ENCODE measurements around the gene TNRC6C.
"Not testable (repeated sequence)": the region's sequence is repeated elsewhere in the genome, so short reads cannot be mapped to it uniquely, and the experiment has no call there.

Gene TNRC6C

DNA sequence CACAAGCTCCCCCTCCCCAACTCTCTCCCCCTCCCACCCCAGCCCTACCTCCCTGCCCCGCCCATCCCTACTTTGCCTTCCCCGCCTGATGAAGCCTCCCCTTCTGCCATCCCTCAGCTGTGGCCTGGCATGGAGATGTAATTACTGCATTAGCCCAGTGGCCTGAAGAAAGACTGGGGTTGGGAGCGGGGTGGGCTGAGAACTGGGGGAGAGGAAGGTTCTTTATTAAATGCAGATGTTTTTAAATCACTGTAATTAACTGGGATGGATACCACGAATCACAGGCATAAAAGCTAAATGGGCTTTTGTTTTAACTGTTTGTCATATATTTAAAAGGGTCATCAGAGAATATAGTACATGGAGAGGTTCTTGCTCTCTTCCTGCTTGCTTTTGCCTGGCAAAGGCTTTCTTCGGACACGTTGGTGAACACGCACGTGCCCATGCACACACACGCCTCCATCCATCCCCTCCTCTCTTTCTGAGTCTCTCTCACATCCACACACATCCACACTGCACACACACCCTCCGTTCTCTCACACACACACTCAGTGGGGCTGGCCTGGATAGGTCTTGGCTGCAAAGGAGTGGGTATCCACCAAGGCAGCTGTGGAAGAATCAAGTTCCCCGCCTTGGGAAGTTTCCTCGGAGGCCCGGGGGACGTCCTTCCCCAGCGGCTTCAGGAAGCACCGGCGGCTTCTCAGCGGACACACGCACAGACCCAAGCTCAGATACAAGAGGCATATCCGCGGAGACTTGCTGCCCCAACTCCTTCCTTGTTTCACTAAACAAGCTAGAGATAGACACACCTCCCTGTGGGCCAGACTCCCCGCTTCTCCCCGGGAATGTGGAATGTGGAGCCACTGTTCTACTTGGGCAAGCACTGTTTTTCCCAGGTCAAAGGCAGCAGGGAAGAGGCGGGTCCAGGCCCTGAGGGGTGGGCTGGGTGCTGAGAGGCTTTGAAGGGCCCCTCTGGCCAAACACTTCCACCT is 27.4 kb upstream of the TNRC6C start:
- no peak for DNase-seq (ENCODE audit: low read depth)
- TF ChIP-seq, protein P1, sequence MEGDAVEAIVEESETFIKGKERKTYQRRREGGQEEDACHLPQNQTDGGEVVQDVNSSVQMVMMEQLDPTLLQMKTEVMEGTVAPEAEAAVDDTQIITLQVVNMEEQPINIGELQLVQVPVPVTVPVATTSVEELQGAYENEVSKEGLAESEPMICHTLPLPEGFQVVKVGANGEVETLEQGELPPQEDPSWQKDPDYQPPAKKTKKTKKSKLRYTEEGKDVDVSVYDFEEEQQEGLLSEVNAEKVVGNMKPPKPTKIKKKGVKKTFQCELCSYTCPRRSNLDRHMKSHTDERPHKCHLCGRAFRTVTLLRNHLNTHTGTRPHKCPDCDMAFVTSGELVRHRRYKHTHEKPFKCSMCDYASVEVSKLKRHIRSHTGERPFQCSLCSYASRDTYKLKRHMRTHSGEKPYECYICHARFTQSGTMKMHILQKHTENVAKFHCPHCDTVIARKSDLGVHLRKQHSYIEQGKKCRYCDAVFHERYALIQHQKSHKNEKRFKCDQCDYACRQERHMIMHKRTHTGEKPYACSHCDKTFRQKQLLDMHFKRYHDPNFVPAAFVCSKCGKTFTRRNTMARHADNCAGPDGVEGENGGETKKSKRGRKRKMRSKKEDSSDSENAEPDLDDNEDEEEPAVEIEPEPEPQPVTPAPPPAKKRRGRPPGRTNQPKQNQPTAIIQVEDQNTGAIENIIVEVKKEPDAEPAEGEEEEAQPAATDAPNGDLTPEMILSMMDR (IDR thresholded peaks at IDR 0.05; ENCODE audit: control insufficient read depth, insufficient read depth, low read depth, low read length, missing control alignments), result no peak
- no peak overlapping the region for H3K4me3 ChIP-seq (ENCODE audit: control insufficient read depth, low read depth, low read length)

DNA sequence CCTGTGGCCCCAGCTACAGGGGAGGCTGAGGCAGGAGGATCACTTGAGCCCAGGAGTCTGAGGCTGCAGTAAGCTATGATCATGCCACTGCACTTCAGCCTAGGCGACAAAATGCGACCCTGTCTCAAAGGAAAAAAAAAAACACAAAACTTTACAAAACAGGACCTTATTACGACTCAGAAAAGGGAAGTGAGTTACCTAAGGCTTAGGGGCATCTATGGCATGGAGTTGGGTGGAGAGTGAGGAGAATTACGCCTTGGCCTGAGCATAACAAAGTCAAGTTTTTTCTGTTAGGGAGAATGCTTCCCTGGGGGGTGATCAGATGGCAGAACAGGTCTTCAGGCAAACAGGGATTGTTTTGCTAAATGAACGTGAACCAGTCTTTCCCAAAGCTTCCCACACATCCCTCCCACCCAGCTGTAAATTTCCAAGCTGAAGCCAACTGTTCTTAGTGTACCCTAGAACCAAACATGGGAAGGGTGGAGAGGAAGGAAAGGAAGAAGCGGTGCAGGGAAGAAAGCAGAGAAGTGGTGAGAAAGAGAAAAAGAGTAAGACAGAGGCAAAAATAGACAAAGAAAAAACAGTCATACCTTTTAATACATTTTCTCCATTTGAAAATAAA is 24.6 kb upstream of the TNRC6C start:
- no peak overlapping the region for H3K4me3 ChIP-seq (ENCODE audit: control insufficient read depth, low read depth, low read length)
- DNase-seq (ENCODE audit: low read depth), result no peak
- TF ChIP-seq, protein P1 (IDR thresholded peaks at IDR 0.05; ENCODE audit: control insufficient read depth, insufficient read depth, low read depth, low read length, missing control alignments), result no peak

DNA sequence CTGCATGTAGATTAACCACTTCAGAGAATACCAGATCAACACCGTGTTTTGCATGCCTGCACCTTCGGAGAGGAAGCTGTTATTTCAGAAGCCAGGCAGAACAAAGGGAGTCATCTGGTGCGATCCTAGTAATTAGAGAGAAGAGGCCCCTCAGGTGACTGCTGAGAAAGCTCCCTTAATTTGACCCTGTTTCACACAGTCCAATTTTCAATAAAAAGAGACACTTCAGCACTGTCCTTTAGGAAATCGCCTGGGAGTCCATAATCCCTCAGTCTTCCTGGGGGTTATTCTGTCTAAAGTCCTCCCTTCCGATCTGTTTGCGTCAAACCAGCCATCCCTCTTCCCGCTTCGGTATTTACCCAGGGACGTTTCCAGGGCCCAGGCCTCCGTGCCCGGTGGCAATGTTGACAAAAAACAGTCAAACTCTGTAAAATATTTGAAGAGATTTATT is 23.4 kb upstream of the TNRC6C start:
- TF ChIP-seq, protein P1 (IDR thresholded peaks at IDR 0.05; ENCODE audit: control insufficient read depth, insufficient read depth, low read depth, low read length, missing control alignments), result no peak
- no peak overlapping the region for H3K4me3 ChIP-seq (ENCODE audit: control insufficient read depth, low read depth, low read length)
- no peak for DNase-seq (ENCODE audit: low read depth)

DNA sequence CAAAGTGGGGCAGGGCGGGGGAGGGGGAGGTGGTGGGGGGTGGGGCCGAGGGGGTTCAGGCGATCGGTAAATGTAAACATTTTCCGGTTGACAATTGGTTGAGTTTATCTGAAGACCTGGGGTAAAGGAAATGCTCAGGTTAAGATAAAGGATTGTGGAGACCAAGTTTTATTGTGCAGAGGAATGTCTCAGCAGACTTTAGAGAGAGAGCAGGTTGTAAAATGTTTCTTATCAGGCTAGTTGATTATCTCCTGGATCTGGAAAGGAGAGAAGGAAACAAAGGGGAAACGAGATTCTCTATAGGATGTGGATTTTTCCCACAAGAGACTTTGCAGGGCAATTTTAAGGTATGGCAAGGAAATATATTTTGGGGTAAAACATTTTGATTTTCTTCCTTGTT is 22.8 kb upstream of the TNRC6C start:
- not testable (repeated sequence) for DNase-seq (ENCODE audit: low read depth); H3K4me3 ChIP-seq (ENCODE audit: control insufficient read depth, low read depth, low read length)

DNA sequence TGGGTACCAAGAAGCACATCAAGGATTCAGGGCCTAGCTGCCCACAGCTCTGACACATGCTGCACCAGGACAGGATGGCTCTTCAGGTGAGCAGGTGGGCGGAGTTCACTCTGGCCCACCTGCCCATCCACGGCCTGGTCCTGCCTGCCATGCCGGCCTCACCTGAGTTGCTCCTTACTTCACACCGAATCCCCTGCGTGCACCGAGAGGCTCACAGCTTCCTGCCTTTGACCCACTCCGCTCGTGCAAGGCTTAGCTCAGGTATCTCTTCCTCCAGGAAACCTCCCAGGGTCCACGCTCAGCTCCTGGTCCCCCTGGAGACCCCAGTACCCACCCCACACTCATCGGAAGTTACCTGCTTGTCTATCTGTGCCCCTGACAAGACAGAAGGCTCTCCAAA is 21.6 kb upstream of the TNRC6C start:
- TF ChIP-seq, protein P1 (IDR thresholded peaks at IDR 0.05; ENCODE audit: control insufficient read depth, insufficient read depth, low read depth, low read length, missing control alignments), result no peak
- H3K4me3 ChIP-seq (ENCODE audit: control insufficient read depth, low read depth, low read length), result no peak overlapping the region
- DNase-seq (ENCODE audit: low read depth), result no peak

DNA sequence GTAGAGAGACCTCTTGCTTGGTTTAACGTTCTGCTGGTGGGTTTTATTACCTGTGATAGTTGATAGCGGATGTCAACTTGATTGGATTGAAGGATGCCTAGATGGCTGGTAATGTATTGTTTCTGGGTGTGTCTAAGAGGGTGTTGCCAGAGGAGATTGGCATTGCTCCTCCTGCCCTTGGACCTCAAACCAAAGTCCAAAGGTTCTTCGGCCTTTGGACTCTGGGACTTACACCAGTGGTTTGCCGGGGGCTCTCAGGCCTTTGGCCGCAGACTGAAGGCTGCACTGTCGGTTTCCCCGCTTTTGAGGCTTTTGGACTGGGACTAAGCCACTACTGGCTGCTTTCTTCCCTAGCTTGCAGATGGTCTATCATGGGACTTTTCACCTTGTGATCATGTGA is 17.5 kb upstream of the TNRC6C start:
- no peak for DNase-seq (ENCODE audit: low read depth)
- no peak overlapping the region for H3K4me3 ChIP-seq (ENCODE audit: control insufficient read depth, low read depth, low read length)
- TF ChIP-seq, protein P1 (IDR thresholded peaks at IDR 0.05; ENCODE audit: control insufficient read depth, insufficient read depth, low read depth, low read length, missing control alignments), result no peak
